Stimulated activated CD8-positive, alpha-beta memory T cell treated with anti-CD3 and anti-CD28 coated beads, Interleukin-15, amount 100 ng/mL, for 4 hours (primary cell): ENCODE data around the gene DNAH10.
A peak's percentile ranks its signal among the peaks of the same experiment; 100 is the strongest.

Source experiments
- DNase-seq, 2 donors: peaks; one replicate each; pipeline ENCODE4 v3.0.0-alpha.2; 2020; ENCODE audit warnings: low read depth in 2 of 2

Gene DNAH10

DNA sequence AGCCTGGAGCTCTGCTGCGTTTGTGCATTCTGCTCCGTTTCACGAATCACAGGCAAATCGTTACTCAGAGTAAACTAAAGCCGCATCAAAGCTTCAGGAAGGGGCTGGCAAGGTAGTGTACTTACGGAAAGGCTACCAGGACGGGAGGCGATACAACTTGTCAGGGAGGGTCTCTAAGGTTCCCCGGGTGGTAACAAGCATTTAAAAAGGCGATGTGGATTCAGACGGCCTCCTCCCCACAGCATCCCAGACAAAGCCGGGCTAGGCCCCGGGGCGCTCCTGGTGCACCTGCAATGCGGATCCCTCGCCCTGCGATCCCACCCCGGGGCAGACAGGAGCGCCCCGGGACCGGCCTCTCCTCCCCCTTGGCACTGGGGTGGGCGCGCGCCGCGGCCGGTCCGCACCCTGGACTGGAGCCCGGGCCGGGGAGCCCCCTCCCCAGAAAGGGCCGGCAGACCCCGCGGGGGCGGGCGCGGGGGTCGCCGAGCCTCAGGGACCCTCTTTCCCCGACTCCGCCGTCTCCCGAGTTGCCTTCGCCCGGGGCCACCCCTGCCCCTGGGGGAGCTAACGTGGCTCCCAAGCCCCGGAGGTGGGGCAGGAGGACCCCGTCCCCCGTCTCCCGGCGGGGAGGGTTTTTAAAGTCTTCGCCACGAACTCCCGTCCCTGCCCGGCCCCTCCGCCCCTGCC, 209.8 kb downstream of the DNAH10 start:
- DNase-seq = no peak

DNA sequence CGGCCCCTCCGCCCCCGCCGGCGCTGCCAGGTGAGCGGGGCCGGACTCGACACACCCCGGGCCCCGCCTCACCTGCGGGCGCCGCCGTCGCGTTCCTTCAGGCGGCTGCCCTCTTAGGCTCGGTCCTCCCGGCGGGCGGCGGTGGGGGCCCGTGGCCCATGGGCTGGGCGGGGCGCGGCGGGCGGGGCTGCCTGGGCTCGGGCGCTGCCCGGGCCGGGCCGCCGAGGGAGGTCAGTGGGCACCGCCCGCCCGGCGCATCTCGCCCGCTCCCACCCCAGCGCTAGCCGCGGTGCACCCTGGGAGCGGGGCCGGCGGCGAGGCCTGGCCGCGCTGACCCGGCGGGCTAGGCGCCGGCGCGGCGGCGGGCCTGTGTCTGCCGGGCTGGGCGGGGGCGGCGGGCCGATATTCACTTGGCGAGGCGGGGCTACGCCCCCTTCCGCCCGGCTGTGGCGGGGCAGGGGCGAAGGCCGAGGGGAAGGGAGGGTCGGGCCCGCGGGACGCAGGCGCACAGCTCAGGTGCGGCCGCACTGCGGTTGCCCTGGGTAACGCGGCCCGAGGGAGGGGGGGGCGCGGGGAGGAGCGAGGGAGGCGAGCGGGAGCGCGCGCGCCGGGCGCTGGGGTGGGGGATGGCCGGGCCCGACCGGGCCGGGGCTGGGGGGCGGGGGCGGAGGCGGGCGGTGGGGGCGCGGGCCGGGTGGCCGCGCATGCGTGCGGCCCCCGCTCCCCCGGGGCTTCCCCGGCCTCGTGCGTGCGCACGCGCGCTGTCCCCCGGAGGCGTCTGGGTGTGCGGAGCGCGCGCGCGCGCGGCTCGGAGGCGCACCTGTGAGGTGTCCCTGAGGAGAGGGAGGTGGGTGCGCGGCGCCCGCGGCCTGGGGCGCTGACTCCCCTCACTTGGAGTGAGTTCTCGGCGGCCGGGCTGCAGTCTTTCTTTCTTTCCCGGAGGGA, 210.6 kb downstream of the DNAH10 start, which contains the start of the genes CCDC92 and ZNF664:
CCDC92 (minus strand) TSS at position 375 of the 945 bp plus-strand sequence. CDS start 28,526 bp downstream, outside the sequence.
ZNF664 (plus strand) TSS at position 759 of the 945 bp plus-strand sequence. CDS start 38,930 bp downstream, outside the sequence.
- peak; percentile 85 to 93 for DNase-seq

DNA sequence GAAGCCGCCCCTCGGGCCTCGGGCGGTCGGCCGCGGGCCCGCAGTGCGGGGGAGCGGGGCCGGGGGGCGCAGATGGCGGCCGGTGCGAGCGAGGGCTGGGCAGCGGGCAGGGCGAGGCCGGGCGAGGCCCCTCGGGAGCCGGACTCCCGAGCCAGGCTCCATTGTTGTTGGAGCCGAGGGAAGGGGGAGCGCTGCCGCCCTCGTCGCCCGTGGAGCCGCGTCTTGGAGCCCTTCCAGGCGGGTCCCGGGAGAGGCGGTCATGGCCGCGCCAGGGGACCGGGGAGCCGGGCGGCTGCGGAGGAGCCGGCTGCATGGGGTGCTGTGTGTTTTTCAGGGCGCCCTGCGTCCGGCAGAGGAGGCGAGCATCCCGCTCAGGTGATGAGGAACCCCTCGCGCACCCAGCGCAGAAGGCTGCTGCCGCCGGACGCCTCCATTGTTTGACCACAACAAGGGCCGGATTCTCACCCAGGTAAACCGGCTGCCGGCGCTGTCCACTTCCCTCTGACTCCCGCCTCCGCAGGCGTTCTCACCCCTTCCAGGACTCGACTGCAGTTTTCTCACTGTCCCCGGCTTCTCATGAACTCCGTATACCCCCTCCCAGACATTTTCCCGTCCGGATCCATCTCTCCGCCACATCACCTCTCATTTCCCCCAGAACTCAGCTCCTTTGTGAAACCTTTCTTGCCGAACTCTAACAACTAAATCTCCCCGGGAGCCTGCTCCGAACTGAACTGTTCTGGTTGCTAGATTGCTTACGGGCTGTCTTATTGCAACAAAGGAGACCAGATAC, 211.6 kb downstream of the DNAH10 start:
- DNase-seq = no peak

DNA sequence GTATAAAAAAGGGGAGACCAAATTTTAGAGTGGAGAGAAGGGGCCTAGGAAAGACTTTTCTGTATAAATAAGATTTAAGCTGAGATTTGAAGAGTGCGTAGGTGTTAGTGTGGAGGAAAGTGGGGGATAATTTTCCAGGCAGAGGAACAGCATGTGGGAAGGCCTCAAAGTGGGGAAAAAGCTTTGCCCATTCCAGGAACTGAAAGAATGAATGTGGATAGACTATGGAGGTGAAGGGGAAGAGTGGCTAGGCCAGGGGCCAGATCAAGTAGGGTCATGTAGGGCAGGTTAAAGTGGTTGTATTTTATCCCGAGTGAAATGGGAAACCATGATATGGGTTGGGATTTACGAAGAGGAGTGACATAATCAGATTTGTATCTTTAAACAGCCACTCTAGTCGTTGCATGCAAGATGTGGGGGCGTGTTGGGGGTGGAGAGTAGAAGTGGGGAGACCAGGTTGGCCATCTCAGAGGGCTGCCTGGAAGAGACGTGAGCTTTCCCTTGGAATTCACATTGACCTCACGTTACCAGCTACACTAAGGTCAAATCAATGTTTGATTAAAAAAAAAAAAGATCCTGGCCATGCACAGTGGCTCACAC, 214.2 kb downstream of the DNAH10 start:
- no peak for DNase-seq

DNA sequence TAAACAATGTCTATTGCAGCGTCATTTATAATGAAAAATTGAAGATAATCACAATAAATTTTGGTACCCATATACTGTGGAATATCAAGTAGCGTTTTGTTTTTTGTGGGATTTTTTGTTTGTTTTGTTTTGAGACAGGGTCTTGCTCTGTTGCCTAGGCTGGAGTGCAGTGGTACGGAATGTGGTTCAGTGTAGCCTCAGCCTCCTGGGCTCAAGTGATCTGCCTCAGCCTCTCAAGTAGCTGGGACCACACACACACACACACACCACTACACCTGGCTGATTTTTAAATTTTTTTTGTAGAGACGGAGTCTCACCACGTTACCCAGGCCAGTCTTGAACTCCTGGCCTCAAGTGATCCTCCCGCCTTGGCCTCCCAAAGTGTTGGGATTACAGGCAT, 217.5 kb downstream of the DNAH10 start:
- no peak for DNase-seq

DNA sequence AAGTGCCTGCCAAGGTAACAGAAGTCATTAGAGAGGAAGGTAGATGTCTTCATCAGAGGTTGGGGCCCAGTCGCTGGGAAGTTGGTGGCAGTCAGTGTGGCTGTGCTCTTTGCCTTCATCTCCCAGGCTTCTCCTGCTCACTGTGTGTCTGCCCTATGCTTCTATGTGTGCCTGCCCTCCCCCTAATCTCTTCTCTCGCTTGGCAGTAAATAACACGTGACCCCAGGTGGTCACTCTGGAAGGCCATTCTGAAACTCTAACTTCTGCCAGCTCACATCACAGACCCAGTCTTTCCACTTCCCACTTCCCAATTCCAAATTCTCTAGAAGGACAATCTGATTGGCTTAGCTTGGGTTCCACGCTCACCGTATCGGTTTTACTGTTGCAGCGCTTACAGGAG, 220.2 kb downstream of the DNAH10 start:
- DNase-seq = no peak

DNA sequence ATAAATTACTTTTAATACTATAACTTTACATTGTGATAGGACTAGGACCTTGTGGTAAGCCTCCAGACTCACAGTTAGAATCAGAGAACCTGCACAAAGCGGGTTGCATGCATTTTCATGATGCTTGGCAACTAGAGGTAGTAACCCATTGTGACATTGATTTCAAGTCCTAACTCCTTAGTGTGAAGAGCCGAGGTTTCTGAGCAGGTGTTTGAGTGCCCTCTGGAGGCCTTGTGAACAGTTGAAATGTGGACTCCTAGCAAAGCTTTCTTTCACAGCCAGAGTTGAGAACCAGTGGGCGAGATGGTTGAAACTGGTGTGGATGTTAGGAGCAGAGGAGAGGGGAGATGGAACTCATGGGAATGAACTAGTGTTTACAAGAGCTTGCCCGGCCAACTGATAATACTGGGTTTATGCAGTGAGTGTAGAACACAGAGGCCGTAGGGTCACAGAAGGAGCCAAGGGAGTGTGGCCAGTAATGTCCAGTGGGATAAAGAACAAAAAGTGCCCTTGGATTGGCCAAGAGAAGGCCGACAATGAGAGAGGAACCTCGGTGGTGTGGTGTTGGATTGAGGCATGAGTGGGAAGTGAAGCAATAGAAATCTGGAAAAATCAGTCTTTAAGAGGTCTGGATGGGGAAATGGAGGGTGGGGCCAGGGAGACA, 221.9 kb downstream of the DNAH10 start:
- no peak for DNase-seq

DNA sequence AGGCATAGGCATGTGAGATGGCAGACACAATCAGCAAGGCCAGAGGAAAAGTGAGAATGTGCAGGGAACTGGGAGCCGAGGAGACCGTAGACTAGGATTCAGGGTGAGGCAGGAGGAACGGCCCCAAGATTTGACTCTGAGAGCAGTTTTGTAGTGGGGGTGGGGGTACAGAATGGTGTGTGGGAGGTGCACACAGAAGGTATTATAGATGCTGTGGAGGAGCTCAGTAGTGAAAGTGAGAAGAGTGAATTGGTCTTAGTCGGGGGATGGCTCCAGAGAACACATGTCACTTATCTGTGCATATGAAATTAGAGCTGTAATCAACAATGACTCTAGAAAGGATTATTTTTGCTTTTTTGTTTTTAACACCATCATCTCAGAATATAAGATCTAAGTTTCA, 222.8 kb downstream of the DNAH10 start:
- DNase-seq = no peak
